ENCODE results near the gene PRM3. TPM values are rescaled to one million over a fixed set of nuclear protein-coding genes. Genes with fewer than 3 reads are reported as not detected.

The PRM3 gene
- total and polyA plus RNA-seq, 2 of the 8 experiments (the other 6 are each of a cell fraction or from before 2014, with no cell fraction given) = not detected

DNA sequence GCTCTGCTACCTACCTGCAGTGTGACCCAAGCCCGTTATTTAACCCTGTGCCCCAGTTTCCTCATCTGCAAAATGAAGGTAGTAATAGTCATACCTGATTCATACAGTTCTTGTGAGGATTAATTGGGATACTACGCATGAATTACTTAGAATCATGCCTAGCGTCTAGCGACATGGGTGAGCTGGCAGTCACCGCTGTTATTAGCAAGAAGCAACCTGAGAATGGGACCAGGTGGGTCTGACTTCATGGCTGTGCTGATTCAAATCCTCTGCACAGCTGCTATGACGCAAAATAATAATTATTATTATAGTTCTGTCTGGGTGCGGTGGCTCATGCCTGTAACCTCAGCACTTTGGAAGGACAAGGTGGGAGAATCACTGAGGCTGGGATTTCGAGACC lies 25.3 kb downstream of the PRM3 start:
- Histone ChIP-seq H3K23ac (ENCODE audit: insufficient read length) (no peak overlapping the region), H2BK20ac (ENCODE audit: low read length) (no peak overlapping the region), H3K27me3 (replicated peaks in 1 of 4; ENCODE audit: control insufficient read depth in 3 of 4, extremely low read depth in 1 of 4, insufficient read depth in 3 of 4, low read length in 3 of 4) (no peaks in the 10 kb centered on the region), H2BK15ac (ENCODE audit: low read length) (no peak overlapping the region), H4K8ac (ENCODE audit: extremely low read depth, insufficient read depth, low read length) (no peak overlapping the region), H3K9me3 (ENCODE audit: insufficient read depth in 2 of 2, low read depth in 1 of 2, low read length in 1 of 2) (no peaks in the 10 kb centered on the region), H2AK5ac (ENCODE audit: low read depth, low read length) (no peak overlapping the region), H3K4me3 (ENCODE audit: extremely low read depth in 1 of 4, insufficient read depth in 2 of 4, low read depth in 3 of 4, low read length in 4 of 4) (no peak overlapping the region), H4K91ac (replicated peaks; ENCODE audit: insufficient read length, low read length) (no peak overlapping the region), H4K5ac (ENCODE audit: insufficient read length, low read depth, low read length) (no peak overlapping the region), H2BK12ac (ENCODE audit: low read depth, low read length) (no peak overlapping the region), H3K56ac (replicated peaks; ENCODE audit: insufficient read length, low read depth, low read length) (no peak overlapping the region), H3K18ac (ENCODE audit: extremely low read depth, low read length) (no peak overlapping the region), H3K36me3 (ENCODE audit: control insufficient read depth in 2 of 4, insufficient read depth in 4 of 4, low read length in 3 of 4) (no peaks in the 10 kb centered on the region), H3K79me1 (ENCODE audit: low read depth, low read length) (no peaks in the 10 kb centered on the region; the same call in none of the 2 replicates), H3K23me2 (ENCODE audit: low read depth, low read length) (peaks cover 2% of the 10 kb centered on the region; the same call in 1 of the 2 replicates), H3K4me2 (ENCODE audit: insufficient read depth in 1 of 2, low read depth in 2 of 2, low read length in 2 of 2) (no peak overlapping the region), H2BK5ac (ENCODE audit: low read depth, low read length) (no peak overlapping the region), H3K79me2 (ENCODE audit: control insufficient read depth in 1 of 2, insufficient read depth in 2 of 2, low read length in 2 of 2) (peaks cover 0 to 4% of the 10 kb centered on the region in 2 experiments; a peak in 1 of 4 replicates), H2BK120ac (replicated peaks; ENCODE audit: low read depth, low read length) (no peak overlapping the region), H3K4ac (replicated peaks; ENCODE audit: insufficient read length, low read depth, low read length) (no peak overlapping the region), H4K20me1 (replicated peaks in 1 of 2; ENCODE audit: control insufficient read depth in 1 of 2, insufficient read depth in 2 of 2, low read length in 2 of 2) (peaks cover 3 to 4% of the 10 kb centered on the region in 2 experiments), H3K9ac (replicated peaks in 1 of 4; ENCODE audit: extremely low read depth in 1 of 4, low read depth in 3 of 4, low read length in 3 of 4) (no peak overlapping the region), H3K14ac (ENCODE audit: insufficient read length) (no peak overlapping the region), H2AFZ (ENCODE audit: low read length) (no peak overlapping the region), H3K27ac (ENCODE audit: low read depth, low read length) (no peak overlapping the region), H3K4me1 (replicated peaks in 1 of 4; ENCODE audit: control insufficient read depth in 3 of 4, insufficient read depth in 4 of 4, low read length in 3 of 4) (peaks cover 0 to 2% (median under 1%) of the 10 kb centered on the region in 4 experiments; a peak in 3 of 7 replicates)
- ChIA-PET POLR2A (ENCODE audit: partially characterized antibody) (interaction anchor here (0.7 to 2.2 kb wide), 6 partner anchors 9 to 1306 kb away, joined by 3 to 4 read pairs (median 3); no protein-coding TSS in a partner anchor), CTCF (ENCODE audit: partially characterized antibody) (interaction anchor here (1.0 to 1.9 kb wide), 6 partner anchors 10 to 161 kb away, joined by 3 to 9 read pairs (median 3); no protein-coding TSS in a partner anchor)
- 93% methylated on average over 8 of the region's 8 CpGs; no CpG with 5 or more reads in 1 of the 2 experiments for WGBS, 2 experiments (ENCODE audit: extremely low coverage in 1 of 2, insufficient coverage in 1 of 2, insufficient read length in 1 of 2, insufficient replicate concordance in 2 of 2, low coverage in 1 of 2, low lambda C conversion rate in 2 of 2, missing lambda C conversion rate in 1 of 2)
- no peak for FAIRE-seq
- no peak for TF ChIP-seq EP300 (IDR thresholded peaks at IDR 0.05; ENCODE audit: borderline replicate concordance in 1 of 2, low read depth in 2 of 2, low read length in 2 of 2)
- no peak for TF ChIP-seq TEAD4 (IDR thresholded peaks at IDR 0.05; ENCODE audit: low read depth, low read length)
- no peak for DNase-seq (ENCODE audit: low read depth in 1 of 2, low spot score in 2 of 2)
